Measurements from ENCODE around the gene ARAP3.

Gene ARAP3

GRCh38 chr5:141639357-141640050 lies 42.5 kb downstream of the ARAP3 start:
- ChIA-PET POLR2A (no interaction called here), CTCF (interaction anchor here (4.5 to 11.2 kb wide), 2 partner anchors 19 to 47 kb away, joined by 29 to 101 read pairs; partner anchors contain the start of gene DIAPH1)
- no peaks in the 10 kb centered on the region for H3K27me3 ChIP-seq (replicated peaks in 2 of 5; ENCODE audit: control insufficient read depth in 4 of 5, insufficient read depth in 5 of 5, low read length in 4 of 5)
- H3K27ac ChIP-seq (ENCODE audit: insufficient read depth in 1 of 2, low read depth in 1 of 2, low read length in 2 of 2, poor library complexity in 1 of 2, severe bottlenecking in 2 of 2): no peak overlapping the region
- no peaks in the 10 kb centered on the region for H3K9me3 ChIP-seq (ENCODE audit: control extremely low read depth in 1 of 5, control insufficient read depth in 4 of 5, insufficient read depth in 2 of 5, low read depth in 1 of 5, low read length in 4 of 5)
- H3K4me3 ChIP-seq (ENCODE audit: control insufficient read depth in 1 of 7, extremely low read depth in 1 of 7, insufficient read depth in 4 of 7, low read depth in 2 of 7, low read length in 6 of 7): no peak overlapping the region
- WGBS (ENCODE audit: insufficient coverage): 95% methylated on average over 12 of the region's 12 CpGs
- peaks cover 4 to 36% (median 30%) of the 10 kb centered on the region in 4 experiments for H3K4me1 ChIP-seq (ENCODE audit: control extremely low read depth in 1 of 4, control insufficient read depth in 4 of 4, insufficient read depth in 4 of 4, low read length in 3 of 4)
- H3K36me3 ChIP-seq (ENCODE audit: control insufficient read depth in 4 of 4, insufficient read depth in 4 of 4, low read length in 3 of 4): peaks cover 0 to 20% (median 10%) of the 10 kb centered on the region in 4 experiments
- DNase-seq: no peak

GRCh38 chr5:141638771-141639170 lies 43.3 kb downstream of the ARAP3 start:
- Histone ChIP-seq H3K9me3 (ENCODE audit: control extremely low read depth in 1 of 5, control insufficient read depth in 4 of 5, insufficient read depth in 2 of 5, low read depth in 1 of 5, low read length in 4 of 5) (no peaks in the 10 kb centered on the region), H3K36me3 (ENCODE audit: control insufficient read depth in 4 of 4, insufficient read depth in 4 of 4, low read length in 3 of 4) (peaks cover 0 to 13% (median 6%) of the 10 kb centered on the region in 4 experiments), H3K4me1 (ENCODE audit: control extremely low read depth in 1 of 4, control insufficient read depth in 4 of 4, insufficient read depth in 4 of 4, low read length in 3 of 4) (peaks cover 4 to 43% (median 30%) of the 10 kb centered on the region in 4 experiments), H3K27ac (ENCODE audit: insufficient read depth in 1 of 2, low read depth in 1 of 2, low read length in 2 of 2, poor library complexity in 1 of 2, severe bottlenecking in 2 of 2) (no peak overlapping the region), H3K4me3 (ENCODE audit: control insufficient read depth in 1 of 7, extremely low read depth in 1 of 7, insufficient read depth in 4 of 7, low read depth in 2 of 7, low read length in 6 of 7) (no peak overlapping the region), H3K27me3 (replicated peaks in 2 of 5; ENCODE audit: control insufficient read depth in 4 of 5, insufficient read depth in 5 of 5, low read length in 4 of 5) (no peaks in the 10 kb centered on the region)
- POLR2A ChIA-PET: no interaction called here
- no peak for DNase-seq
- CTCF ChIA-PET: interaction anchor here (1.0 to 11.2 kb wide), 4 partner anchors 8 to 46 kb away, joined by 3 to 101 read pairs (median 16); partner anchors contain the start of gene DIAPH1
- 87% methylated on average over 2 of the region's 2 CpGs for WGBS (ENCODE audit: insufficient coverage)

GRCh38 chr5:141637767-141638419 lies 44.1 kb downstream of the ARAP3 start:
- WGBS (ENCODE audit: insufficient coverage): 1% methylated on average over 30 of the region's 40 CpGs
- Histone ChIP-seq H3K4me3 (ENCODE audit: control insufficient read depth in 1 of 7, extremely low read depth in 1 of 7, insufficient read depth in 4 of 7, low read depth in 2 of 7, low read length in 6 of 7) (peak overlapping the region; percentile 79 to 99 (median 92)), H3K4me1 (ENCODE audit: control extremely low read depth in 1 of 4, control insufficient read depth in 4 of 4, insufficient read depth in 4 of 4, low read length in 3 of 4) (peaks cover 4 to 40% (median 30%) of the 10 kb centered on the region in 4 experiments), H3K27me3 (replicated peaks in 2 of 5; ENCODE audit: control insufficient read depth in 4 of 5, insufficient read depth in 5 of 5, low read length in 4 of 5) (no peaks in the 10 kb centered on the region), H3K27ac (ENCODE audit: insufficient read depth in 1 of 2, low read depth in 1 of 2, low read length in 2 of 2, poor library complexity in 1 of 2, severe bottlenecking in 2 of 2) (no peak overlapping the region), H3K36me3 (ENCODE audit: control insufficient read depth in 4 of 4, insufficient read depth in 4 of 4, low read length in 3 of 4) (peaks cover 0 to 14% (median 6%) of the 10 kb centered on the region in 4 experiments), H3K9me3 (ENCODE audit: control extremely low read depth in 1 of 5, control insufficient read depth in 4 of 5, insufficient read depth in 2 of 5, low read depth in 1 of 5, low read length in 4 of 5) (no peaks in the 10 kb centered on the region)
- POLR2A ChIA-PET: no interaction called here
- DNase-seq: peak; percentile 68 to 83 (median 82)
- CTCF ChIA-PET: interaction anchor here (0.8 to 11.2 kb wide), 11 partner anchors 8 to 50 kb away, joined by 3 to 101 read pairs (median 5); partner anchors contain the start of genes DIAPH1 and FCHSD1

GRCh38 chr5:141637123-141637766 lies 44.8 kb downstream of the ARAP3 start:
- POLR2A ChIA-PET: interaction anchor here (0.7 to 1.3 kb wide), 3 partner anchors 12 to 18 kb away, joined by 3 read pairs; partner anchors contain the start of gene DIAPH1
- H3K27me3 ChIP-seq (replicated peaks in 2 of 5; ENCODE audit: control insufficient read depth in 4 of 5, insufficient read depth in 5 of 5, low read length in 4 of 5): no peaks in the 10 kb centered on the region
- peak in 2 of 3 donors; percentile 25 to 34 for DNase-seq
- no peaks in the 10 kb centered on the region for H3K9me3 ChIP-seq (ENCODE audit: control extremely low read depth in 1 of 5, control insufficient read depth in 4 of 5, insufficient read depth in 2 of 5, low read depth in 1 of 5, low read length in 4 of 5)
- peak overlapping the region; percentile 79 to 99 (median 92) for H3K4me3 ChIP-seq (ENCODE audit: control insufficient read depth in 1 of 7, extremely low read depth in 1 of 7, insufficient read depth in 4 of 7, low read depth in 2 of 7, low read length in 6 of 7)
- CTCF ChIA-PET: interaction anchor here (0.8 to 11.2 kb wide), 14 partner anchors 8 to 70 kb away, joined by 3 to 101 read pairs (median 6); partner anchors contain the start of genes DIAPH1 and FCHSD1
- H3K36me3 ChIP-seq (ENCODE audit: control insufficient read depth in 4 of 4, insufficient read depth in 4 of 4, low read length in 3 of 4): peaks cover 3 to 17% (median 11%) of the 10 kb centered on the region in 4 experiments
- 0% methylated on average over 62 of the region's 63 CpGs for WGBS (ENCODE audit: insufficient coverage)
- peaks cover 4 to 40% (median 30%) of the 10 kb centered on the region in 4 experiments for H3K4me1 ChIP-seq (ENCODE audit: control extremely low read depth in 1 of 4, control insufficient read depth in 4 of 4, insufficient read depth in 4 of 4, low read length in 3 of 4)
- no peak overlapping the region for H3K27ac ChIP-seq (ENCODE audit: insufficient read depth in 1 of 2, low read depth in 1 of 2, low read length in 2 of 2, poor library complexity in 1 of 2, severe bottlenecking in 2 of 2)

GRCh38 chr5:141636413-141637122 lies 45.5 kb downstream of the ARAP3 start, which contains the start of the genes HDAC3 and RELL2:
HDAC3 (minus strand) TSS chr5:141636849; CDS start chr5:141636790, 59 bp downstream.
RELL2 (plus strand) TSS chr5:141636997; CDS start chr5:141638226, 1,229 bp downstream.
- Histone ChIP-seq H3K27me3 (replicated peaks in 2 of 5; ENCODE audit: control insufficient read depth in 4 of 5, insufficient read depth in 5 of 5, low read length in 4 of 5) (no peaks in the 10 kb centered on the region), H3K4me3 (ENCODE audit: control insufficient read depth in 1 of 7, extremely low read depth in 1 of 7, insufficient read depth in 4 of 7, low read depth in 2 of 7, low read length in 6 of 7) (peak within 1 kb of the TSS; percentile 79 to 99 (median 92)), H3K9me3 (ENCODE audit: control extremely low read depth in 1 of 5, control insufficient read depth in 4 of 5, insufficient read depth in 2 of 5, low read depth in 1 of 5, low read length in 4 of 5) (no peaks in the 10 kb centered on the region), H3K4me1 (ENCODE audit: control extremely low read depth in 1 of 4, control insufficient read depth in 4 of 4, insufficient read depth in 4 of 4, low read length in 3 of 4) (peaks cover 4 to 40% (median 30%) of the 10 kb centered on the region in 4 experiments), H3K27ac (ENCODE audit: insufficient read depth in 1 of 2, low read depth in 1 of 2, low read length in 2 of 2, poor library complexity in 1 of 2, severe bottlenecking in 2 of 2) (peak within 1 kb of the TSS; percentile 60 to 88), H3K36me3 (ENCODE audit: control insufficient read depth in 4 of 4, insufficient read depth in 4 of 4, low read length in 3 of 4) (peaks cover 3 to 18% (median 13%) of the 10 kb centered on the region in 4 experiments)
- ChIA-PET POLR2A (interaction anchor here (0.7 to 1.3 kb wide), 3 partner anchors 11 to 18 kb away, joined by 3 read pairs; partner anchors contain the start of gene DIAPH1), CTCF (interaction anchor here (0.8 to 11.2 kb wide), 13 partner anchors 8 to 103 kb away, joined by 3 to 101 read pairs (median 5); partner anchors contain the start of genes DIAPH1 and FCHSD1)
- DNase-seq: peak; percentile 82 to 89 (median 88)
- WGBS (ENCODE audit: insufficient coverage): 0% methylated on average over 35 of the region's 55 CpGs

- CTCF ChIA-PET: interaction anchor here (0.6 to 11.2 kb wide), 10 partner anchors 9 to 103 kb away, joined by 3 to 101 read pairs (median 4); partner anchors contain the start of gene DIAPH1
- DNase-seq: no peak
- Histone ChIP-seq H3K27ac (ENCODE audit: insufficient read depth in 1 of 2, low read depth in 1 of 2, low read length in 2 of 2, poor library complexity in 1 of 2, severe bottlenecking in 2 of 2) (peak overlapping the region; percentile 60 to 88), H3K9me3 (ENCODE audit: control extremely low read depth in 1 of 5, control insufficient read depth in 4 of 5, insufficient read depth in 2 of 5, low read depth in 1 of 5, low read length in 4 of 5) (no peaks in the 10 kb centered on the region), H3K36me3 (ENCODE audit: control insufficient read depth in 4 of 4, insufficient read depth in 4 of 4, low read length in 3 of 4) (peaks cover 5 to 22% (median 11%) of the 10 kb centered on the region in 4 experiments), H3K4me1 (ENCODE audit: control extremely low read depth in 1 of 4, control insufficient read depth in 4 of 4, insufficient read depth in 4 of 4, low read length in 3 of 4) (peaks cover 4 to 40% (median 30%) of the 10 kb centered on the region in 4 experiments), H3K4me3 (ENCODE audit: control insufficient read depth in 1 of 7, extremely low read depth in 1 of 7, insufficient read depth in 4 of 7, low read depth in 2 of 7, low read length in 6 of 7) (peak overlapping the region; percentile 79 to 99 (median 92)), H3K27me3 (replicated peaks in 2 of 5; ENCODE audit: control insufficient read depth in 4 of 5, insufficient read depth in 5 of 5, low read length in 4 of 5) (no peaks in the 10 kb centered on the region)
- WGBS (ENCODE audit: insufficient coverage): 30% methylated on average over 2 of the region's 4 CpGs
- POLR2A ChIA-PET: interaction anchor here (1.3 kb wide), 1 partner anchor 10 kb away, joined by 3 read pairs; no protein-coding TSS in a partner anchor
Observed at GRCh38 chr5:141636106-141636412, 46.0 kb downstream of the ARAP3 start.
